Body of pancreas (tissue), 4 donors: ENCODE measurements around the gene RBCK1. TPM values are rescaled to one million over a fixed set of nuclear protein-coding genes. Genes with fewer than 3 reads are reported as not detected.

Experiments used
- ATAC-seq: fragments of 150-250 bp; one replicate; pipeline ENCODE4 v1.9.1; 2016
- DNase-seq, 4 donors: peaks; one replicate each; pipeline ENCODE4 v3.0.0-alpha.2; 2019
- H3K27ac ChIP-seq, 4 donors: fragments of 200-600 bp; sonication (generic); 1 replicate in 3 of 4; 2 replicates in 1 of 4; pipeline versions ENCODE4 v1.5.1 to v1.6.1; 2016 to 2019; ENCODE audit warnings: mild to moderate bottlenecking in 1 of 4, mixed read lengths in 1 of 4, moderate library complexity in 1 of 4
- H3K27me3 ChIP-seq, 2 donors: fragments of 200-600 bp; sonication (generic); one replicate each; pipeline ENCODE4 v1.6.0; 2016; ENCODE audit warnings: mild to moderate bottlenecking in 1 of 2
- H3K36me3 ChIP-seq, 2 donors: fragments of 200-600 bp; sonication (generic); replicated peaks in 1 of 2; 2 replicates each; pipeline ENCODE4 v1.5.1; 2016; ENCODE audit warnings: low read depth in 2 of 2; ENCODE audit not compliant: insufficient read depth in 1 of 2
- H3K4me1 ChIP-seq: fragments of 200-600 bp; sonication (generic); one replicate; pipeline ENCODE4 v1.6.0; 2016
- H3K4me3 ChIP-seq, 2 donors: fragments of 200-600 bp; sonication (generic); 1 replicate in 1 of 2; 2 replicates in 1 of 2; pipeline ENCODE4 v1.5.1; 2016 to 2019
- H3K9me3 ChIP-seq, 3 donors: fragments of 200-600 bp; sonication (generic); 1 replicate in 2 of 3; 2 replicates in 1 of 3; pipeline ENCODE4 v1.5.1; 2016
- CTCF ChIP-seq, 7 experiments: fragments of 450-650 bp in 4 of 7; fragments of 200-600 bp in 3 of 7; sonication (generic) in 3 of 7; IDR thresholded peaks; one replicate each; pipeline ENCODE4 v1.5.1; 2016 to 2019; ENCODE audit warnings: antibody characterized with exemption in 7 of 7
- POLR2A ChIP-seq, 3 donors: fragments of 450-650 bp; IDR thresholded peaks; one replicate each; pipeline ENCODE4 v1.6.1; 2016; ENCODE audit warnings: antibody characterized with exemption in 3 of 3, mild to moderate bottlenecking in 2 of 3
- WGBS, 2 donors: methylation state at CpG; one replicate each; pipeline ENCODE4 v1.1.5; 2017; 5-methylcytosine and 5-hydroxymethylcytosine counted together
- intact Hi-C: fragments of 100-400 bp; cut with DNase I; formaldehyde crosslinking; loops from one replicate; pipeline ENCODE4 v1.15.1; 2023
- total RNA-seq, 2 donors: library from RNA; depleted of rRNA; stranded (reverse); fragments of >200 nt; gene quantifications; one replicate each; pipeline ENCODE4 v1.1.0, GENCODE V29; 2016

Gene RBCK1
- total RNA-seq, 2 donors from 2014 or later: 36.1 to 95.9 TPM

- ATAC-seq: no peak
- 81 to 91% methylated on average over 9 to 13 of the region's 13 CpGs for WGBS, 2 donors
- no peaks in the 10 kb centered on the region for H3K36me3 ChIP-seq
- intact Hi-C loops: no loop called here
- no peaks in the 10 kb centered on the region for H3K27me3 ChIP-seq
- H3K4me1 ChIP-seq: peaks cover 21% of the 10 kb centered on the region
- no peak overlapping the region for H3K27ac ChIP-seq
- DNase-seq: no peak
- no peaks in the 10 kb centered on the region for H3K9me3 ChIP-seq
- TF ChIP-seq POLR2A (IDR thresholded peaks at IDR 0.05) (no peak), CTCF (IDR thresholded peaks at IDR 0.05) (no peak)
- no peak overlapping the region for H3K4me3 ChIP-seq
Measured at GRCh38 chr20:363319-364078, 44.6 kb upstream of the RBCK1 start.

DNA sequence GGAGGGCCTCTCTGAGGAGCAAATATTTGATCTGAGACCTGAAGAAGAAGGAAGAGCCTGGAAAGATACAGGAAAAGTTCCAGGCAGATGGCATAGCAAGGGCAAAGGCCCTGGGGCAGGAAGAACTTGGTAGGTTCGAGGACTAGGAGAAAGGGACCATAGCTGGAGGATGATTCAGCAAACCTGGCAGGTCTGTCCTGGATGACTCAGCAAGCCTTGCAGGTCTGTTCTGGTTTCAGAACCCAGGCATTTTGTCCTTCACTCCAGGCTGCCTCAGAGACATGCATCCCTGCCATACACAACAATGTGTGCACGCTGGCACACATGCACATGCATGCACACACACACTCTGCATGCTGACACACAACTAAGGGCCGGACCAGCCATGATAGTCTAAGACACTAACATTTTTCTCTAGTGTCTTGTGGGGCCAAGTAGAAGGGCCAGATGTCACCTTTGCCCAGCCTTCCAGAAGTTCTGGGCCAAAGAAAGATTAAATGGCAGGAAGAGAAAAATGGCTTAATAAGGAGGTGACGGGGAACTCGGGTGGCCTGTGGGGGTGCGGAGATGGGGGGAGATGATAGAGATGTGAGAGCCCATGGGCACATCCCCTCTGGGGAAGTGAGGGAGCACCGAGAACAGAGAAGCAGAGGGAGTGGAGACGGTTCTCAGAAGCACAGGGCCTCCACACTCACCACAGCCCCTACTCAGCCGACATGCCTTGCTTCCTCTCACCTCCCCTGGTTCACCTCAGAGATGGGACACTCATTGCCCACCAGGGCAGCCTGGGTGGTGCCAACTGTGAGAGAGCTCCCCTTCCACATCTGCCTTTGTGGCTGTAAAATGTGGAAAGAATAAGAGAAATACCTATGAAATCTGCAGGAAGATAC is 42.9 kb upstream of the RBCK1 start:
- intact Hi-C loops: no loop called here
- 75 to 80% methylated on average over 9 of the region's 9 CpGs for WGBS, 2 donors
- Histone ChIP-seq H3K4me3 (no peak overlapping the region), H3K27me3 (no peaks in the 10 kb centered on the region), H3K27ac (peak overlapping the region in 3 of 4 donors; percentile 58 to 78 (median 68)), H3K36me3 (no peaks in the 10 kb centered on the region), H3K4me1 (peaks cover 33% of the 10 kb centered on the region), H3K9me3 (no peaks in the 10 kb centered on the region)
- ATAC-seq (no peak), DNase-seq (no peak)
- no peak for TF ChIP-seq POLR2A (IDR thresholded peaks at IDR 0.05)
- no peak for TF ChIP-seq CTCF (IDR thresholded peaks at IDR 0.05)

GRCh38 chr20:366041-366718 is 41.9 kb upstream of the RBCK1 start:
- Histone ChIP-seq H3K4me1 (peaks cover 44% of the 10 kb centered on the region), H3K27me3 (no peaks in the 10 kb centered on the region), H3K27ac (peak overlapping the region in 3 of 4 donors; percentile 58 to 78 (median 68)), H3K4me3 (no peak overlapping the region), H3K36me3 (no peaks in the 10 kb centered on the region), H3K9me3 (no peaks in the 10 kb centered on the region)
- WGBS, 2 donors: 49 to 57% methylated on average over 7 of the region's 7 CpGs
- TF ChIP-seq CTCF (IDR thresholded peaks at IDR 0.05): no peak
- TF ChIP-seq POLR2A (IDR thresholded peaks at IDR 0.05): no peak
- DNase-seq (peak in 1 of 4 donors; percentile 62), ATAC-seq (peak; percentile 56)
- intact Hi-C loops: no loop called here

DNA sequence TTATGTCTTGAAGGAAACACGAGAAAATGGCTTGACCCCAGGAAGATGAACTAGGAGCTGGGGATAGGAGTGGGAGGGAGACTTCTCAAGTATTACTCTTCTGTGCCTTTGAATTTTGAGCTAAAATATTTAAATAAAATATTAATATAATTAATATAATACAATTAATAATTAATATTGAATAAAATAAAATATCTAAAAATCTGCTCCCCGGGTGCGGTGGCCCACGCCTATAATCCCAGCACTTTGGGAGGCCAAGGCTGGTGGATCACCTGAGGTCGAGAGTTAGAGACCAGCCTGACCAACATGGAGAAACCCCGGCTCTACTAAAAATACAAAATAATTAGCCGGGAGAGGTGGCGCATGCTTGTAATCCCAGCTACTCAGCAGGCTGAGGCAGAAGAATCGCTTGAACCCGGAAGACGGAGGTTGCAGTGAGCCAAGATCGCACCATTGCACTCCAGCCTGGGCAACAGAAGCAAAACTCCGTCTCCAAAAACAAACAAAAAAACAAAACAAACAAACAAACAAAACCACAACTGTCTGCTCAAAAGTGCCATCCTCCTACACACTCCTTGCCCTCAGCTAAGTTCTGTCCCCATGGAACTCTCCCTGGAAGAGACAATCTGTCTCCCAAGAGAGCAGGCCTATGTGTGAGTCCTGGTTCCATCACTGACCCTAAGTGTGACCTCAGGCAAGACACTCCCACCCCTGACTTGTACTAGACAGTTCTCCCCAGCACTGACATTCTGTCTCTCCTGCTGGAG is 41.2 kb upstream of the RBCK1 start:
- 81% methylated on average over 13 of the region's 13 CpGs for WGBS, 2 donors
- Histone ChIP-seq H3K36me3 (no peaks in the 10 kb centered on the region), H3K9me3 (no peaks in the 10 kb centered on the region), H3K4me3 (no peak overlapping the region), H3K27me3 (no peaks in the 10 kb centered on the region), H3K27ac (peak overlapping the region in 3 of 4 donors; percentile 58 to 78 (median 68)), H3K4me1 (peaks cover 51% of the 10 kb centered on the region)
- TF ChIP-seq POLR2A (IDR thresholded peaks at IDR 0.05) (no peak), CTCF (IDR thresholded peaks at IDR 0.05) (no peak)
- intact Hi-C loops: no loop called here
- no peak for DNase-seq
- no peak for ATAC-seq
